Measurements from ENCODE around the gene TLR2. TPM values are rescaled to one million over a fixed set of nuclear protein-coding genes. Genes with fewer than 3 reads are reported as not detected.
A peak's percentile ranks its signal among the peaks of the same experiment; 100 is the strongest.

The TLR2 gene
- total RNA-seq, 6 experiments from 2014 or later = 4.2 to 22.3 (median 12.1) TPM

- no peaks in the 10 kb centered on the region for H3K9me3 ChIP-seq
- H3K4me3 ChIP-seq = no peak overlapping the region
- peaks cover 0 to 42% (median 15%) of the 10 kb centered on the region in 4 donors for H3K36me3 ChIP-seq
- TF ChIP-seq POLR2A (IDR thresholded peaks at IDR 0.05) = no peak
- no peak for TF ChIP-seq CTCF (IDR thresholded peaks at IDR 0.05)
- intact Hi-C loops (cut with DNase I) = loop anchor here in 1 of 2 donors (10.0 kb wide), 1 partner anchor 117 kb away; no protein-coding TSS in a partner anchor
- H3K27me3 ChIP-seq = no peaks in the 10 kb centered on the region
- H3K4me1 ChIP-seq = no peaks in the 10 kb centered on the region
- ATAC-seq (no peak), DNase-seq (no peak)
- H3K27ac ChIP-seq = no peak overlapping the region
- 95% methylated on average over 6 of the region's 8 CpGs for WGBS (ENCODE audit: insufficient coverage, low coverage, low lambda C conversion rate, missing lambda C conversion rate)
Observed at GRCh38 chr4:153638011-153638410, 46.1 kb upstream of the TLR2 start.

DNA sequence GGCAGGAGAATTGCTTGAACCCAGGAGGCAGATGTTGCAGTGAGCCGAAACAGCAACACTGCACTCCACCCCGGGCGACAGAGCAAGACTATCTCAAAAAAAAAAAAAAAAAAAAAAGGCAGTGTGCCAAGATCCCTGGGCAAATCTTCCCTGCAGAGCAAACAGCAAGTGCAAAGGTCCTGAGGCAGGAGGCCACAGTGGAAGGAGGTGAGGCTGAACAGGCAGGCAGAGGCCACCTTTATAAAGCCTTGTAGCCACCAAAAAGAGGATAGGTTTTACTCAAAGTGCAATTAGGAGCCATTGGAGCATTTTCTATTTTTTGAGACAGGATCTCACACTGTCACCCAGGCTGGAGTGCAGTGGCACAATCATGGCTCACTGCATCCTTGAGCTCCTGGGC is 45.1 kb upstream of the TLR2 start:
- Histone ChIP-seq H3K36me3 (peaks cover 0 to 33% (median 10%) of the 10 kb centered on the region in 4 donors), H3K4me1 (no peaks in the 10 kb centered on the region), H3K27ac (no peak overlapping the region), H3K9me3 (no peaks in the 10 kb centered on the region), H3K4me3 (no peak overlapping the region), H3K27me3 (no peaks in the 10 kb centered on the region)
- 48% methylated on average over 3 of the region's 3 CpGs for WGBS (ENCODE audit: insufficient coverage, low coverage, low lambda C conversion rate, missing lambda C conversion rate)
- no peak for TF ChIP-seq POLR2A (IDR thresholded peaks at IDR 0.05)
- no peak for TF ChIP-seq CTCF (IDR thresholded peaks at IDR 0.05)
- ATAC-seq (peak in 2 of 4 donors; percentile 7 to 51), DNase-seq (no peak)
- intact Hi-C loops (cut with DNase I) = loop anchor here in 1 of 2 donors (10.0 kb wide), 1 partner anchor 116 kb away; no protein-coding TSS in a partner anchor

DNA sequence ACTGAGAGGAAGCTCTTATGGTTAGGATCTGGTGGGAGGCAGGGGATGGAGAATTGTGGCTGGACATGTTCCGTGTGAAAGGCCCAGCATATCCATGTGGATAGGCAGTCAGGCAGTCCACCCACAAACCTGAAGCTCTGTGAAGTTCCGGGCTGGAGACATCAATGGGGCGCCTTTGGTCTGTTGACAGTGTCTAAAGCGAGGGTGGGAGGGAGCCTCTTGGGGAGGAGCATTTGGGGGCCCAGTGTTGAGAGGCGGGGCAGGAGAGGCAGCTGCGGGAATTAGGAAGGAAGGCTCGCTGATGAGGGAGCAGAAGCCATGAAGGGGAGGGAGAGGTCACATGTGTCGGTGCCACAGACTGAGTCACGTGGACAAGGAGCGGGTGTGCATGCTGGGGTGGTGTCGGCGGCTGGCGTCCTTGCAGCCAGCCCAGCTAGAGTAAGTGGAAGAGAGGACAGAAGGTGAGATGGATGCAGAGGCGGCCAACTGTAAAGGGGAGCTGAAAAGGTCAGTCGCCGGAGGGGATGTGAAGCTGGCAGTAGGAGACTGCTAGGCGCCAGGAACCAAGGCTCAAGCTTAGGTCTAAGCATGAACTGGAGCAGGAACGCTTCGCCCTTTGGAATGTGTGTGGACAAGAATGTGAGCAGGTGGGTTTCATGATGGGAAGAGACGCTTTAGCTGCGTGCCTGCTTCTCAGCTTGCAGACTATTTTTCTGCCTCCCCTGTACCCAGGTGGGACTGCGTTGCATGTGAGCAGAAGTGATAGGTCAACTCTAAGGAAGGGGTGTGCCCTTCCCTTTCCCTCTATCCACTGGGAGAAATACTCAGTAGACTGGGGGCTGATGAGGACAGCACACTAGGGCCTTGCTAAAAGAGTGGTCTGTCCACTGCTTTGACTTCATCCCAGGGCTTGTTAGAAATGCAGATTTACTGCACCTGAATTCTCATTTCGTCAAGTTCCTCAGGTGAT is 44.0 kb upstream of the TLR2 start:
- peak in 1 of 4 donors; percentile 4 for ATAC-seq
- Histone ChIP-seq H3K4me1 (no peaks in the 10 kb centered on the region), H3K9me3 (no peaks in the 10 kb centered on the region), H3K27me3 (no peaks in the 10 kb centered on the region), H3K36me3 (peaks cover 0 to 25% (median 6%) of the 10 kb centered on the region in 4 donors), H3K4me3 (no peak overlapping the region), H3K27ac (no peak overlapping the region)
- no peak for TF ChIP-seq POLR2A (IDR thresholded peaks at IDR 0.05)
- DNase-seq = no peak
- WGBS (ENCODE audit: insufficient coverage, low coverage, low lambda C conversion rate, missing lambda C conversion rate) = 80% methylated on average over 1 of the region's 23 CpGs
- intact Hi-C loops (cut with DNase I) = loop anchor here in 1 of 2 donors (10.0 kb wide), 1 partner anchor 115 kb away; no protein-coding TSS in a partner anchor

- H3K4me1 ChIP-seq = no peaks in the 10 kb centered on the region
- WGBS (ENCODE audit: insufficient coverage, low coverage, low lambda C conversion rate, missing lambda C conversion rate) = 83% methylated on average over 7 of the region's 7 CpGs
- intact Hi-C loops (cut with DNase I) = no loop called here
Observed at GRCh38 chr4:153641532-153641931, 42.5 kb upstream of the TLR2 start.

More at GRCh38 chr4:153641532-153641931, 42.5 kb upstream of the TLR2 start:
- no peak for TF ChIP-seq POLR2A (IDR thresholded peaks at IDR 0.05)
- no peak for TF ChIP-seq CTCF (IDR thresholded peaks at IDR 0.05)
- Histone ChIP-seq H3K36me3 (peaks cover 0 to 11% (median 0%) of the 10 kb centered on the region in 4 donors), H3K27ac (no peak overlapping the region), H3K27me3 (no peaks in the 10 kb centered on the region), H3K4me3 (no peak overlapping the region), H3K9me3 (no peaks in the 10 kb centered on the region)
- ATAC-seq (no peak), DNase-seq (no peak)
